ENCODE data around the gene DLX4.

DLX4 gene

DNA sequence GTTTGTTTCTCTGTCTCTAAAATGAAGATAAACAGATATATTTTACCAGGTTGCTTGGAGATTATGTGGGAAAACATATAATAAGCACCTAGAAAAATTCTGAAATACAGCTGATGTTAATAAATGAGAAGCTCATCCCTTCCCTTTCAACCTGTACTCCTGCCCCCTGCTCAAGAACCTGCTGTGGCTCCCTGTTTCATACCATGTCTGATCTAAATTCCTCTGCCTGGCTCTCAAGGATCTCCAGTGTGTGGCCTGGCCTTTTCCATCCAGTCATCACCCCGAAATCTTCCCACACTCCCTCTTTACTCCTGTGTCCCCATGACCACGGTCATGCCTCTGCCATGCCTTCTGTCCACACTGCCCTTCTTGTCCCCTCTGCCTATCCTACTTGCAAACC, 19.4 kb upstream of the DLX4 start:
- no peak for DNase-seq

GRCh38 chr17:49951362-49952082, 17.5 kb upstream of the DLX4 start:
- no peak for DNase-seq

DNA sequence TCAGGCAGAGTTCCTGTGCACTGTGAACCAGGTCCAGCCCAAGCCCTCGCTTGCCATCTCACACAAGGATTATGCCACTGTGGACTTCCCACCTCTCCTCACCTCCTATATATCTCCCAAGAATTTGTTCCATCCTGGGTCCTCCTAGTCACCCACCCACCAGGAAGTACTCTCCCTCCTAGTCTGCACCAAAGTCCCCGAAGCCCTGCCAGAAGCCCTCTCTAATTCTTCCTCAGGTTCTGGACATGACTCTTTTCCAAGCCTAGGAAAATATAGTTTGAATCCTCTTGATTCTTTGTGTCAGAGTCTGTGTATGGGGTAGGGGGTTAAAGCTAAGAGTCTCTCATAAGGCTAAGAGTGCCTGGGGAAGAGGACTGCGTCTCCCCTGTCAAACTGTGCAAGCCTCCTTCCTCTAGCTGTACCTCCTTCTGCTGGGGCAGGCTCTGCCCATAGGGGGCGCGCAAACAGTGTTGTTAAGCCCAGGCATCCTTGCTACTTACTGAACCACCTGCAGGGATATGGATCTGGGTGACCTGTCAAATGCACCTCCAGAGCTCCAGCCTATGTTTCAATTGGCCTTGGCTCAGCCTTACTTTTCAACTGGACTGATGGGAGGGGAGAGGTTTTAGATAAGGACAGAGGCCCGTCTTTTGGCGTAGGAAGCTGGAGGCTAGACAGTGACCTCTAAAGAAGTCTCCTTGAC, 16.6 kb upstream of the DLX4 start:
- peak; percentile 77 to 81 for DNase-seq

DNA sequence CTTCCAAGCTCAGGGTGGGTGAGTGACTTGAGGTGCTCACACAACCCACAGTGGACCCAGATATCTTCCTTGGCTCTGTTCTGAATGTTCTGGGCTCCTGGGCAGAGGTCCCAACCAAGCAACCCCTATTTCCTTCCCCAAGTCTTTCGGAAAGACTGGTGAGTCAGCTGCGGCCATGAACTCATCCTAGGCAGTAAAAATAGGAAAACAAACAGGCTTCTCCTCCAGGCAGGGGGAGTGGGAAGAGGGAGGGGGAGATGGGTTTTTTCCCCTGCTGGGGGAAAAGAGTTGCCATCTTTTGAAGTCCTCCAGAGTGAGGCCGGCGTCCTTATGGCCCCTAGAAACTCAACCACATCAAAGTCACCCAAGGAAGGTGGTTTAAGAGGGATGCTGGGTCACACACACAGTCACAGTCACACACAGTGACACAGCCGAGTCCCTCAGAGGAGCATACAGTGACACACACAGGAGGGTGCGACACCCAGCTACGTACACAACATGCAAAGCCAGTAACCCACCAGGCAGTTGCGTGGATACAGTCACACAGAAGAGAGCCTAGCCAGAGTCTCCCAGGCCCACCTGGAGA, 16.0 kb upstream of the DLX4 start:
- DNase-seq: no peak

GRCh38 chr17:49955157-49955556, 13.8 kb upstream of the DLX4 start:
- DNase-seq: no peak

DNA sequence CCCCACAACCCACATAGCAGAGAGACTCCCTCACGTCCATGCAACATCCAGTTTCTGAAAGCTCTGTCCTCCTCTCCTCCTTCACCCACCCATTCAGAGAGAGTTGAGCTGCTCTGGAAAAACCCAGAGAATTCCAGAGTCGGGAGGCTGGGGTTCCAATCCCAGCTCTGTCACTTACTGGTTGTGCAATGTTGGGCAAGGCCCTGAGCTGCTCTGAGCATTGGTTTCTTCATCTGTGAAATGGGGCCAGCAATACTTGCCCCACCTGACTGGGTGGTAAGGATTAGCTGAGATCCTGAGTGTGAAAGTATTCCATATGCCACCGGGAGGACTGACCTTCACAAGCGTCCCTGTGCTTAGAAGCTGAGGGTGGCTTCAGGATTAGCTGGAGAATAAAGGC, 12.2 kb upstream of the DLX4 start:
- no peak for DNase-seq

DNA sequence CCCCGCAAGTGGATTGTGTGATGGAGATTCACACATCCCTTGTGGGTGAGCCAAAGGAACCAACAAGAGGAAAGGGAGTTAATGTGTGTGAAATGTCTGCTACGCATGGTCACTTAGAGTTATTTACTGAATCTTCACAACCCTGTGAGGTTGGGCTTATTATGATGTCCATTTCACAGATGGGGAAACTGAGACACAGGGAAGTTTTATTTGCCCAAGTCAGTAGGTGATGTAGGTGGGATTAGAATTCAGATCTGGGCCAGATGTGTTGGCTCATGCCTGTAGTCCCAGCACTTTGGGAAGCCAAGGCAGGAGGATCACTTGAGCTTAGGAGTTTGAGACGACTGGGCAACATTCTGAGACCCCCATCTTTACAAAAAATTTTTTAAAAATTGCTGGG, 11.6 kb upstream of the DLX4 start:
- no peak for DNase-seq

GRCh38 chr17:49958723-49959122, 10.3 kb upstream of the DLX4 start:
- DNase-seq: no peak

GRCh38 chr17:49959183-49959935, 9.6 kb upstream of the DLX4 start:
- DNase-seq: no peak

- DNase-seq: no peak
These were observed 6.2 kb upstream of the DLX4 start for GRCh38 chr17:49962599-49963308.

GRCh38 chr17:49963309-49963625, 5.7 kb upstream of the DLX4 start:
- DNase-seq: no peak

- DNase-seq: no peak
These were observed 5.2 kb upstream of the DLX4 start for GRCh38 chr17:49963626-49964302.

- no peak for DNase-seq
These were observed 4.7 kb upstream of the DLX4 start for GRCh38 chr17:49964303-49964768.

DNA sequence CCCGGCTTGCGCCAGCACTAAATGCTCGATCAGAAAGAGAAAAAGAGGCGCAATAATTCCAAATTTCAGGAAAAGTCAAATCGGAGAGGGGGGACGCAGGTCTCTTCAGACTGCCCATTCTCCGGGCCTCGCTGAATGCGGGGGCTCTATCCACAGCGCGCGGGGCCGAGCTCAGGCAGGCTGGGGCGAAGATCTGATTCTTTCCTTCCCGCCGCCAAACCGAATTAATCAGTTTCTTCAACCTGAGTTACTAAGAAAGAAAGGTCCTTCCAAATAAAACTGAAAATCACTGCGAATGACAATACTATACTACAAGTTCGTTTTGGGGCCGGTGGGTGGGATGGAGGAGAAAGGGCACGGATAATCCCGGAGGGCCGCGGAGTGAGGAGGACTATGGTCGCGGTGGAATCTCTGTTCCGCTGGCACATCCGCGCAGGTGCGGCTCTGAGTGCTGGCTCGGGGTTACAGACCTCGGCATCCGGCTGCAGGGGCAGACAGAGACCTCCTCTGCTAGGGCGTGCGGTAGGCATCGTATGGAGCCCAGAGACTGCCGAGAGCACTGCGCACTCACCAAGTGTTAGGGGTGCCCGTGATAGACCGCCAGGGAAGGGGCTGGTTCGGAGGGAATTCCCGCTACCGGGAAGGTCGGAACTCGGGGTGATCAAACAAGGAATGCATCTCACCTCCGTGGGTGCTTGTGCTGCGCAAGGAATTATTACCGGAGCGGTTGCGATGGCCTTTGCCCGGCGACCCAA, 4.0 kb upstream of the DLX4 start:
- peak in 1 of 2 experiments; percentile 11 for DNase-seq

DNA sequence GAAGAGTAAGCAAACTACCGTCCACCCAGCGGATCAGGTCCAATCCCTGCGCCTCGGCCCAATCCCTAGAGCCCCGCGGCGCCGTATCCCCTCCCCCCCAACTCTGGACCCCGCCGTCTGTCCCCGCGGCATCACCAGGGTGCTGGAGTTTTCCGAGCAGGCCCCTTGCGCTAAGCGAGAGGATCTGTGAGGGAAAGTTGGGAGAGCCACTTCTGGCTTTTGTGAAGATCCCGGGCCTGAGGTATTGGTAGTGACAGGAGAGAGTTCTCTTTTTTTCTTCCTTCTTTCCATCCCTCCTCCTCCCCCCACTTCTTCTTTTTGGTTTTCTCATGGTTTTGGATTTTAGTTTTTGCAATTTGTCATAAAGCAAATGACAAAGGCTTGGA, 3.5 kb upstream of the DLX4 start:
- DNase-seq: no peak

DNA sequence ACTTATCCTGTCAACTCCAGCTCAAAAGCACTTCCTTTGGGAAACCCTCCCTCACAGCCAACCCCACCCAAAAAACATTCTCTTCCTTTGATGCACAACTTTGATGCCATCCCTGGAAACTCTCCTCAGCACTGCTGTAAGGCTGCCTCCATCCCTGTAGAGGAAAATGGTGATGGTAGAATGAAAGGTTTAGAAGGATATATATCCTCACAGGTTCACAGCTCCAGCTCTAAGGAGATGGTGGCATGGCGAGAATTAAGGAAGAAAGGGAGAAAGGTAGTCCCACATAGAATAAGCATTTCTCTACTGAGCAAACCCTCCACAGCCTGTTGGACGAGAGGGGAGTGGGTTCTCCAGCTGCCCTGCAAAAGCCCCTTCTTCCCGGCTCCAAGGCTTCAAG, 2.2 kb upstream of the DLX4 start:
- no peak for DNase-seq

DNA sequence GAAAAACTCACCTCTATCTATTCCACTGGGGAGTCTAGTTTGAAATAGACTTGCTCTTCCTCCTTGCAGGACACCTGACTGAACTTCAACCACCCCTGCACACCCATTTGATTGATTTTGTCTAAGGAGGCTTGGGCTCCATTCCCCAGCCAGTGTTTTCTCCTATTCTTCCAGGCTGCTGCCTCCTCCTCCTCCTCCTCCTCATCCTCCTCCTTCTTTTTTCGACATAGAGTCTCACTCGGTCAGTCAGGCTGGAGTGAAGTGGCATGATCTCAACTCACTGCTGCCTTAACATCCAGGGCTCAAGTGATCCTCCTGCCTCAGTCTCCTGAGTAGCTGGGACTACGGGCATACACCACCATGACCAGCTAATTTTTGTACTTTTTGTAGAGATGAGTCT, 1.8 kb upstream of the DLX4 start:
- DNase-seq: no peak

GRCh38 chr17:49967621-49968404, 1.2 kb upstream of the DLX4 start:
- no peak for DNase-seq

DNA sequence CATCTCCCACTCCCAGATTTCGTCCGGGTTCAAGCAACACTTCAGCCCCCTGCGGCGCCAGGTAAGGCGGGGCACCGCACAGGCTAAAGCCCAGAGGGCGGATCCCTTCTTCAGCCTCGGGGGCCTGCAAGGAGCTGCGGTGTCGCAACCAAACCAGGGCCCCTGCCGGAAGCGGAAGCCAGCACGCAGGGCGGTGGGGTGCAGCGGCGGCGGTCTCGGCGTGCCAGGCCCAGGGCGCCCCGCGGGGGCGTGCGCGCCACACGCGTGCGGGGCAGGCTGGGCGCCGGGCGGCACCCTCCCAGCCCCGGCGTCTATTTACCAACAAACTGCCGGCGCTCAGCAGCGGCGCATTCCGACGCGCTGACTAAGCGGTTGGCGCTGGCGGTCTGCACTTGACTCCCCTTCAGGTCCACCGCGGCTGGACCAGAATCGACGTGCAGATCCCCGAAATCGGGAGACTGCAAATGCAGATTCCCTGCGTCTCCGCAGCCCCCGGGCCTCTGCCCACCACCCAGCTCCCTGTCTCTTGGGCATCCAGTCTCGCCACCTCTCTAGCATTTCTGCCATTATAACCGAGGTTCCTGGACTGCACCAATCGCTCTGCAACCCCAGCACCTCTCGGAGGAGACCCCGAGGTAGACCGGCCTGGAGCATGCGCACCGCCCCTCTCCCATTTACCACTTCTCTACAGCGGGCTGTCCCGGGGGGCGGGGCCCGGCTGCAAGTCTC, 421 bp upstream of the DLX4 start:
- peak; percentile 44 to 55 for DNase-seq

- no peak for DNase-seq
These were observed 902 bp downstream of the DLX4 start for GRCh38 chr17:49969795-49970389.
